Measurements from ENCODE around the gene CFAP65. TPM values are rescaled to one million over a fixed set of nuclear protein-coding genes. Genes with fewer than 3 reads are reported as not detected.

Gene CFAP65
- total RNA-seq, 1 donor from 2014 or later, result 0.80 TPM

GRCh38 chr2:219084791-219085190 is 43.5 kb upstream of the CFAP65 start:
- Histone ChIP-seq H3K79me2 (ENCODE audit: low read depth) (no peaks in the 10 kb centered on the region), H3F3A (ENCODE audit: low read depth) (no peaks in the 10 kb centered on the region), H3K4me3 (no peak overlapping the region), H2AFZ (replicated peaks) (no peak overlapping the region), H3K27me3 (no peaks in the 10 kb centered on the region), H3K9me3 (ENCODE audit: low read depth) (no peaks in the 10 kb centered on the region), H3K36me3 (no peaks in the 10 kb centered on the region), H3K4me1 (peaks cover 10% of the 10 kb centered on the region), H4K20me1 (ENCODE audit: low read depth) (peaks cover 5% of the 10 kb centered on the region), H3K9ac (no peak overlapping the region), H3K27ac (no peak overlapping the region), H3K4me2 (no peak overlapping the region)
- DNase-seq (ENCODE audit: low spot score), result no peak
- no peak overlapping the region for H3K4me3 Mint-ChIP-seq
- peaks cover 2% of the 10 kb centered on the region for H3K27me3 Mint-ChIP-seq (ENCODE audit: insufficient read depth, low read depth)
- TF ChIP-seq CTCF (IDR thresholded peaks at IDR 0.05) (no peak), EZH2phosphoT487 (IDR thresholded peaks at IDR 0.05) (no peak), EZH2 (IDR thresholded peaks at IDR 0.05) (no peak)
- H3K9me3 Mint-ChIP-seq, result no peaks in the 10 kb centered on the region
- peaks cover 16% of the 10 kb centered on the region for H3K4me1 Mint-ChIP-seq
- no peak overlapping the region for H3K27ac Mint-ChIP-seq
- peaks cover 2% of the 10 kb centered on the region for H3K36me3 Mint-ChIP-seq

GRCh38 chr2:219082332-219082958 is 41.1 kb upstream of the CFAP65 start:
- H3K27ac ChIP-seq, result no peak overlapping the region
- H3K79me2 ChIP-seq (ENCODE audit: low read depth), result no peaks in the 10 kb centered on the region
- Mint-ChIP-seq H3K27ac (no peak overlapping the region), H3K4me3 (no peak overlapping the region), H3K36me3 (no peaks in the 10 kb centered on the region), H3K9me3 (no peaks in the 10 kb centered on the region), H3K4me1 (peaks cover 14% of the 10 kb centered on the region), H3K27me3 (ENCODE audit: insufficient read depth, low read depth) (peaks cover 2% of the 10 kb centered on the region)
- H3K4me1 ChIP-seq, result peaks cover 8% of the 10 kb centered on the region
- no peaks in the 10 kb centered on the region for H3K9me3 ChIP-seq (ENCODE audit: low read depth)
- H3K36me3 ChIP-seq, result no peaks in the 10 kb centered on the region
- H3K9ac ChIP-seq, result no peak overlapping the region
- no peaks in the 10 kb centered on the region for H3K27me3 ChIP-seq
- peaks cover 5% of the 10 kb centered on the region for H4K20me1 ChIP-seq (ENCODE audit: low read depth)
- TF ChIP-seq EZH2phosphoT487 (IDR thresholded peaks at IDR 0.05), result no peak
- no peak for TF ChIP-seq CTCF (IDR thresholded peaks at IDR 0.05)
- no peak for TF ChIP-seq EZH2 (IDR thresholded peaks at IDR 0.05)
- no peak overlapping the region for H3K4me2 ChIP-seq
- no peak overlapping the region for H2AFZ ChIP-seq (replicated peaks)
- no peak for DNase-seq (ENCODE audit: low spot score)
- H3F3A ChIP-seq (ENCODE audit: low read depth), result no peaks in the 10 kb centered on the region
- H3K4me3 ChIP-seq, result no peak overlapping the region

- no peak overlapping the region for H3K27ac ChIP-seq
- no peak overlapping the region for H2AFZ ChIP-seq (replicated peaks)
- H3K79me2 ChIP-seq (ENCODE audit: low read depth), result no peaks in the 10 kb centered on the region
- H3K9ac ChIP-seq, result no peak overlapping the region
- no peak for DNase-seq (ENCODE audit: low spot score)
- no peak overlapping the region for H3K4me3 ChIP-seq
- Mint-ChIP-seq H3K27me3 (ENCODE audit: insufficient read depth, low read depth) (peaks cover 2% of the 10 kb centered on the region), H3K9me3 (no peaks in the 10 kb centered on the region), H3K4me3 (no peak overlapping the region), H3K27ac (no peak overlapping the region), H3K4me1 (peaks cover 7% of the 10 kb centered on the region), H3K36me3 (no peaks in the 10 kb centered on the region)
- H3K9me3 ChIP-seq (ENCODE audit: low read depth), result no peaks in the 10 kb centered on the region
- TF ChIP-seq EZH2phosphoT487 (IDR thresholded peaks at IDR 0.05) (no peak), CTCF (IDR thresholded peaks at IDR 0.05) (no peak), EZH2 (IDR thresholded peaks at IDR 0.05) (no peak)
- H3F3A ChIP-seq (ENCODE audit: low read depth), result no peaks in the 10 kb centered on the region
- no peaks in the 10 kb centered on the region for H3K36me3 ChIP-seq
- H3K4me1 ChIP-seq, result peaks cover 2% of the 10 kb centered on the region
- H3K4me2 ChIP-seq, result no peak overlapping the region
- peaks cover 5% of the 10 kb centered on the region for H4K20me1 ChIP-seq (ENCODE audit: low read depth)
- H3K27me3 ChIP-seq, result no peaks in the 10 kb centered on the region
Measured at GRCh38 chr2:219081701-219082331, 40.5 kb upstream of the CFAP65 start.

Measured in neural progenitor cell (in vitro differentiated cells).